PFSK-1 (cell line): Measurements from ENCODE around the gene AOPEP.

Source experiments
- FOXP2 ChIP-seq: optimal IDR thresholded peaks from 2 replicates; pipeline ENCODE3; 2011; ENCODE audit warnings: borderline replicate concordance, control low read depth, inconsistent platforms; ENCODE audit not compliant: insufficient read depth; ENCODE audit errors: extremely low read length, extremely low read depth
- POLR2AphosphoS5 ChIP-seq: IDR thresholded peaks from 2 replicates; pipeline ENCODE4 v1.6.1; 2012; ENCODE audit warnings: low read depth, mild to moderate bottlenecking, control low read depth, low read length, moderate library complexity
- SIN3A ChIP-seq: IDR thresholded peaks from 2 replicates; pipeline ENCODE4 v1.6.1; 2012; ENCODE audit warnings: mild to moderate bottlenecking, low read length, moderate library complexity, borderline replicate concordance; ENCODE audit not compliant: insufficient read depth
- TAF1 ChIP-seq: IDR thresholded peaks from 2 replicates; pipeline ENCODE4 v1.6.1; 2012; ENCODE audit warnings: low read length, control low read depth, borderline replicate concordance; ENCODE audit not compliant: insufficient read depth
- TF ChIP-seq, protein P1 (sequence below), 2 experiments: IDR thresholded peaks; 2 replicates each; pipeline versions ENCODE4 v1.6.1 to v1.8.0; 2011 to 2012; ENCODE audit warnings: low read depth in 2 of 2, low read length in 2 of 2, control low read depth in 1 of 2, inconsistent platforms in 1 of 2, mild to moderate bottlenecking in 1 of 2, moderate library complexity in 1 of 2; ENCODE audit not compliant: insufficient read depth in 1 of 2

AOPEP gene

DNA sequence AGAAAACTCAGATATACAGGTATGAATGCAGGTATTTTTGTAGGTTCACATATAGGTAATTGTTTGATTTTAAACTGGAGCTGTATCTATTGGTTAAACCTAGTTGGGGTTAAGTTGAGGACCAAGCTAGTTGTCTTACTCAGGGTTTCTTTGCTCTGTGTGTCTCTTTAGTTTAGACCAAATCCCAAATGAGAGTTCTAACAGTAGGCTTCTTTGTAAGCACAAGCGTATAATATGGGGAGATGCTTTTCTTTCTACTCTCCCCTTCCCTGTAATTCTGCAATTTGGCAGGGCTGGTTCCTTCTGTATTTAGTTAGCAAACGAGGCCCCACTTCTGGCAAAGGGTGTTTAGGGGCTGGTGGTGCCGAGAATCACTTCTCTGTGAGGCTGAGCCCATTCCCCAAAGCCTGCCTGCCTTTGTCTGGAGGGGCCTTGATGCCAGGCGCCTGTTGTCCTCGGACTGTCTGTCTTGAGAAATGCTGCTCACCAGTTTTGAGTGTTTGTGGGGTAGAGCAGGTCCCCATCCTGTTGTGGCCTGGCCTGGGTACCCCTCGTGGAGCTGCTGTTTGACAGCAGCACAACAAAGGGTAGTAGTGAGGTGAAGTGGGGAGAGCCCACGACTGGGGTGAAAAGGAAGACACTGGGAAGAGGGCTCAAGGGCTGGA, 331.8 kb downstream of the AOPEP start:
- TF ChIP-seq SIN3A (no peak), FOXP2 (no peak), POLR2AphosphoS5 (no peak), TAF1 (no peak)
- TF ChIP-seq, protein P1, sequence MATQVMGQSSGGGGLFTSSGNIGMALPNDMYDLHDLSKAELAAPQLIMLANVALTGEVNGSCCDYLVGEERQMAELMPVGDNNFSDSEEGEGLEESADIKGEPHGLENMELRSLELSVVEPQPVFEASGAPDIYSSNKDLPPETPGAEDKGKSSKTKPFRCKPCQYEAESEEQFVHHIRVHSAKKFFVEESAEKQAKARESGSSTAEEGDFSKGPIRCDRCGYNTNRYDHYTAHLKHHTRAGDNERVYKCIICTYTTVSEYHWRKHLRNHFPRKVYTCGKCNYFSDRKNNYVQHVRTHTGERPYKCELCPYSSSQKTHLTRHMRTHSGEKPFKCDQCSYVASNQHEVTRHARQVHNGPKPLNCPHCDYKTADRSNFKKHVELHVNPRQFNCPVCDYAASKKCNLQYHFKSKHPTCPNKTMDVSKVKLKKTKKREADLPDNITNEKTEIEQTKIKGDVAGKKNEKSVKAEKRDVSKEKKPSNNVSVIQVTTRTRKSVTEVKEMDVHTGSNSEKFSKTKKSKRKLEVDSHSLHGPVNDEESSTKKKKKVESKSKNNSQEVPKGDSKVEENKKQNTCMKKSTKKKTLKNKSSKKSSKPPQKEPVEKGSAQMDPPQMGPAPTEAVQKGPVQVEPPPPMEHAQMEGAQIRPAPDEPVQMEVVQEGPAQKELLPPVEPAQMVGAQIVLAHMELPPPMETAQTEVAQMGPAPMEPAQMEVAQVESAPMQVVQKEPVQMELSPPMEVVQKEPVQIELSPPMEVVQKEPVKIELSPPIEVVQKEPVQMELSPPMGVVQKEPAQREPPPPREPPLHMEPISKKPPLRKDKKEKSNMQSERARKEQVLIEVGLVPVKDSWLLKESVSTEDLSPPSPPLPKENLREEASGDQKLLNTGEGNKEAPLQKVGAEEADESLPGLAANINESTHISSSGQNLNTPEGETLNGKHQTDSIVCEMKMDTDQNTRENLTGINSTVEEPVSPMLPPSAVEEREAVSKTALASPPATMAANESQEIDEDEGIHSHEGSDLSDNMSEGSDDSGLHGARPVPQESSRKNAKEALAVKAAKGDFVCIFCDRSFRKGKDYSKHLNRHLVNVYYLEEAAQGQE (IDR thresholded peaks at IDR 0.05; ENCODE audit: insufficient read depth in 1 of 2, low read depth in 2 of 2, low read length in 2 of 2) = no peak

DNA sequence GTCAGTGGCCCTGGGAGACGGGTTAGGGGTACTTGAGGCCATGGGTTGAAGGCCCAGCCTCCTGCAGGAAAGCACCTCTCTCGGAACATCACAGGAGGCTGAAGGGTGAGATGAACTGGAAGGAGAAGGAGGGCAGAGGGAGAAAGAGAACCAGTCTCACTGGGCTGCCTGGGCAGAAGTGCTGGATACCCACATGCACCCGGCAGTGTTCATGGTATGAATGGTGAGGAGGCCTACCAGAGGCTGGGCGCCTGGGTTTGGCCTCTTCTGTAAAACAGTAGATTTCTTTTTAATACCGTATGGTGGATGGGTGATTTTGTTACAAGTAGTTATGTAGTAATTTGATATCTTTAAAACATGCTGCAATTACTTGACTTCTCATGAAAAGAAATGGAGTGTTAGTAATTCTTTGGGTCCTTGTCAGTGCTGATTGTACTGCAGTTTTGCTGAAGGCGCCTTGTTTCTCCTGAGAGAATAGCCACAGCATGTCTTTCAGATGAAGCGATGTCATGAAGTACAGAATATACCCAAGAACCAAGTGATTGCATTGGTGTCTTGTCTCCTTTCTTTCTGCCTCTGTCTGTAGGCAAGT, 332.4 kb downstream of the AOPEP start:
- TF ChIP-seq SIN3A = no peak

DNA sequence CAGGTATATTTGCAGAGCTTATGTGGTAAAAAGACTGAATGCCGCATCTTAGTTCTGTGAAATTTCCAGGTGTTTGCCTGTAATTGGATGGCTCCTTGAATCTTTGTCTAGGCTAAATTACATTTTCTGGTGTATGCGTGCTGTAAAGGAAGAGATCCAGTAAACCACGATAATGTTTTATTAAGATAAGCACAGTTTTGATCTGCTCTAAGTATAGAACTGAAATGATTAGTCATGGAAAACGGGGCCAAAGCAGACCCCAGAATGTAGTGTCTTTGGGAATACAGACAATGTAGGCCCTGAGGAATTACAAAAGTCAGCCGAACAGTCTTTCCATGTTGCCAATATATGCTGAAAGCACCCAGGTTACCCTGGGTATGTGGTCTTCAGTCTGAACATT, 333.7 kb downstream of the AOPEP start:
- TF ChIP-seq TAF1 = no peak
- TF ChIP-seq FOXP2 = no peak
- TF ChIP-seq POLR2AphosphoS5 = no peak
- TF ChIP-seq, protein P1 (IDR thresholded peaks at IDR 0.05; ENCODE audit: insufficient read depth in 1 of 2, low read depth in 2 of 2, low read length in 2 of 2) = no peak
- TF ChIP-seq SIN3A = no peak

DNA sequence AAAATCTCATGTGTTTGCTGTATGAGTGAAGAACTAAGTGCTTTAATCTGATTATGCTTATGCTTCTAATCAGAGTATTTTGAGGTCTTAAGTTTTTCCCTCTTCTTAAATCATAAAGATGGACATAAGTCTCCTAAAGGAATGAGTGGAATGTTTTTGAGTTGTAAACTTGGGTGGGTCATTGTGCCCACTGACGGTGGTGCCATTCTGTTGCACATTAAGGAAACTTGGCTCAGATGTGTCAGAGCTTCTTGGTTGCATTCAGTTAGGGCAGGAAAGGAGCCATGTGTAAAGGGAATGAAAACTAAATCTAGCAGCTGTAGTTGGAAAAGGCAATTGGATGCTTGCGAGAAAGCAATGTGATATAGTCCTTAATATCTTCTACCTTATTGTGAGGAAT, 334.4 kb downstream of the AOPEP start:
- TF ChIP-seq FOXP2 (no peak), TAF1 (no peak), POLR2AphosphoS5 (no peak), SIN3A (no peak)
- TF ChIP-seq, protein P1 (IDR thresholded peaks at IDR 0.05; ENCODE audit: insufficient read depth in 1 of 2, low read depth in 2 of 2, low read length in 2 of 2) = no peak

DNA sequence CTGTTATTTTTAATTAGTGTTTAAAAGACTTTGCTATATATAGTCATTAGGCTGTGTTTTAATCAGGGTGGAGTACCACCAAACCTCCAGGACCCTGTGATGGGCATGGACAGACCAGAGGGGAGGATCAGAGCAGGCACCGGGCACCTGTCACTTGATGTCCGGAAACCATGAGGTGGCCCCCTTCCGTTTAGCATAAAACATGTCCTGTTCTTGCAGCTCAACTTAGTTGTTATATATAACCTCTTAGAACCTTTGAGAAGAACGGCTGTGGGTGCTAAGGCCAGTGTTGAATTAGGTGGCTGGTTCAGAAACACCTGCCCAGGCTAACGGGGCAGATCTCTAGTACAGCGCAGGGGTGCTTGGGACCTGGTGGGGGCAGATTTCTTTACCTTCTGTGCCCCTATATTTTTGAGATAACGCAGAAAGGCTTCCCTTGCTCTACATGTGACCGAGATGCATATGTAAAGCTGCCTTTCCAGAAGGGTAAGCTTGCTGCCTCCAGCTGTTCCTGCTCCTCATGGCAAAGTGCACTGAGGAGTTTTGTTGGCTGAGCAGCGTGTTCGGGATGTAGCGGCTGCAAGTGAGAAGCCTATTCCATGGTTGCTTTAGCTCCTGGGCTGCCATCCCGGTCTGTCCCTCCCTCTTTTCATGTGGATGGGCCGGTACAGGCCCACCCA, 335.6 kb downstream of the AOPEP start:
- TF ChIP-seq TAF1 = no peak
- no peak for TF ChIP-seq SIN3A
- no peak for TF ChIP-seq POLR2AphosphoS5
- no peak for TF ChIP-seq FOXP2
- TF ChIP-seq, protein P1 (IDR thresholded peaks at IDR 0.05; ENCODE audit: insufficient read depth in 1 of 2, low read depth in 2 of 2, low read length in 2 of 2) = no peak
